ENCODE data around the gene NXN. TPM values are rescaled to one million over a fixed set of nuclear protein-coding genes. Genes with fewer than 3 reads are reported as not detected.
"Not testable (repeated sequence)": the region's sequence is repeated elsewhere in the genome, so short reads cannot be mapped to it uniquely, and the experiment has no call there.

The NXN gene
- total RNA-seq, 1 donor from 2014 or later: 18.5 TPM

GRCh38 chr17:1008008-1008761, 28.6 kb upstream of the NXN start:
- DNase-seq (ENCODE audit: missing footprints): no peak
- ATAC-seq: peak; percentile 75
- intact Hi-C loops (cut with DNase I): no loop called here

GRCh38 chr17:1007310-1008007, 27.9 kb upstream of the NXN start:
- intact Hi-C loops (cut with DNase I): no loop called here
- no peak for ATAC-seq
- no peak for DNase-seq (ENCODE audit: missing footprints)

- no peak for DNase-seq (ENCODE audit: missing footprints)
- intact Hi-C loops (cut with DNase I): no loop called here
- no peak for ATAC-seq
Measured at GRCh38 chr17:1006054-1006453, 26.5 kb upstream of the NXN start.

- ATAC-seq (peak; percentile 21), DNase-seq (ENCODE audit: missing footprints) (no peak)
- intact Hi-C loops (cut with DNase I): no loop called here
Measured at GRCh38 chr17:1005361-1005946, 25.9 kb upstream of the NXN start.

GRCh38 chr17:1004769-1005295, 25.3 kb upstream of the NXN start:
- DNase-seq (ENCODE audit: missing footprints) (no peak), ATAC-seq (no peak)
- intact Hi-C loops (cut with DNase I): loop anchor here (5.0 kb wide), 1 partner anchor 102 kb away; no protein-coding TSS in a partner anchor

- intact Hi-C loops (cut with DNase I): loop anchor here (5.0 kb wide), 1 partner anchor 103 kb away; no protein-coding TSS in a partner anchor
- no peak for DNase-seq (ENCODE audit: missing footprints)
- ATAC-seq: no peak
Measured at GRCh38 chr17:1003972-1004768, 24.6 kb upstream of the NXN start.

GRCh38 chr17:1003633-1003971, 24.0 kb upstream of the NXN start:
- ATAC-seq (no peak), DNase-seq (ENCODE audit: missing footprints) (no peak)
- intact Hi-C loops (cut with DNase I): loop anchor here (5.0 kb wide), 1 partner anchor 104 kb away; no protein-coding TSS in a partner anchor

GRCh38 chr17:1002771-1003555, 23.4 kb upstream of the NXN start:
- ATAC-seq (peak; percentile 23), DNase-seq (ENCODE audit: missing footprints) (no peak)
- intact Hi-C loops (cut with DNase I): loop anchor here (5.0 kb wide), 1 partner anchor 104 kb away; no protein-coding TSS in a partner anchor

GRCh38 chr17:1002412-1002753, 22.8 kb upstream of the NXN start:
- intact Hi-C loops (cut with DNase I): loop anchor here (5.0 kb wide), 1 partner anchor 105 kb away; no protein-coding TSS in a partner anchor
- DNase-seq (ENCODE audit: missing footprints) (no peak), ATAC-seq (peak; percentile 26)

- peak; percentile 4 for ATAC-seq
Measured at GRCh38 chr17:1001640-1002411, 22.2 kb upstream of the NXN start.

GRCh38 chr17:1000597-1001461, 21.3 kb upstream of the NXN start:
- peak; percentile 10 for ATAC-seq
- intact Hi-C loops (cut with DNase I): loop anchor here (2.0 to 5.0 kb wide), 2 partner anchors 46 to 106 kb away; no protein-coding TSS in a partner anchor

More at GRCh38 chr17:1001640-1002411, 22.2 kb upstream of the NXN start:
- intact Hi-C loops (cut with DNase I): loop anchor here (2.0 to 5.0 kb wide), 2 partner anchors 45 to 105 kb away; no protein-coding TSS in a partner anchor
- DNase-seq (ENCODE audit: missing footprints): no peak

GRCh38 chr17:998111-998510, 18.5 kb upstream of the NXN start:
- intact Hi-C loops (cut with DNase I): loop anchor here (2.0 to 5.0 kb wide), 2 partner anchors 59 to 856 kb away; a partner anchor contains a TSS
- DNase-seq (ENCODE audit: missing footprints) (no peak), ATAC-seq (no peak)

More at GRCh38 chr17:1000597-1001461, 21.3 kb upstream of the NXN start:
- DNase-seq (ENCODE audit: missing footprints): no peak

GRCh38 chr17:996554-997344, 17.2 kb upstream of the NXN start, which contains the start of gene TIMM22:
TIMM22 (plus strand) TSS chr17:997129; CDS start chr17:997143, 14 bp downstream.
- peak; percentile 96 for ATAC-seq
- intact Hi-C loops (cut with DNase I): loop anchor here (5.0 kb wide), 1 partner anchor 854 kb away; a partner anchor contains a TSS

GRCh38 chr17:995324-995723, 15.7 kb upstream of the NXN start:
- not testable (repeated sequence) for DNase-seq (ENCODE audit: missing footprints); ATAC-seq
- intact Hi-C loops (cut with DNase I): loop anchor here (5.0 kb wide), 1 partner anchor 853 kb away; a partner anchor contains a TSS

More at GRCh38 chr17:996554-997344, 17.2 kb upstream of the NXN start, which contains the start of gene TIMM22:
- peak; percentile 96 for DNase-seq (ENCODE audit: missing footprints)

- no peak for ATAC-seq
- intact Hi-C loops (cut with DNase I): no loop called here
- DNase-seq (ENCODE audit: missing footprints): no peak
Measured at GRCh38 chr17:992933-993332, 13.4 kb upstream of the NXN start.

All from Right ventricle myocardium inferior (tissue), 1 donor.